COLO668 (cell line): ENCODE results near the gene CRELD2.

Experiments
- DNase-seq: peaks from one replicate; lab custom pipeline; 2025; ENCODE audit not compliant: unreplicated experiment; lab: John Stamatoyannopoulos, UW

The CRELD2 gene

GRCh38 chr22:49955581-49956417 lies 37.4 kb downstream of the CRELD2 start:
- no peak for DNase-seq

- DNase-seq, result no peak
Measured at GRCh38 chr22:49956418-49956770, 38.0 kb downstream of the CRELD2 start.

GRCh38 chr22:49956914-49957825 lies 38.7 kb downstream of the CRELD2 start:
- no peak for DNase-seq

GRCh38 chr22:49957826-49958365 lies 39.5 kb downstream of the CRELD2 start:
- DNase-seq, result no peak

GRCh38 chr22:49958366-49958921 lies 40.0 kb downstream of the CRELD2 start:
- no peak for DNase-seq

GRCh38 chr22:49958931-49959781 lies 40.7 kb downstream of the CRELD2 start:
- no peak for DNase-seq

- no peak for DNase-seq
Measured at GRCh38 chr22:49959782-49960158, 41.3 kb downstream of the CRELD2 start.

- DNase-seq, result peak; percentile 98
Measured at GRCh38 chr22:49960159-49961004, 41.9 kb downstream of the CRELD2 start, which contains the start of gene PIM3. Gene PIM3 (plus strand): TSS chr22:49960772. CDS start chr22:49960948, 176 bp downstream.

GRCh38 chr22:49961005-49961600 lies 42.7 kb downstream of the CRELD2 start:
- DNase-seq, result peak; percentile 72

- peak; percentile 60 for DNase-seq
Measured at GRCh38 chr22:49961601-49962011, 43.2 kb downstream of the CRELD2 start.

- peak; percentile 94 for DNase-seq
Measured at GRCh38 chr22:49962012-49962750, 43.7 kb downstream of the CRELD2 start.

GRCh38 chr22:49962751-49963646 lies 44.6 kb downstream of the CRELD2 start:
- DNase-seq, result no peak

- no peak for DNase-seq
Measured at GRCh38 chr22:49963647-49964026, 45.2 kb downstream of the CRELD2 start.

GRCh38 chr22:49964136-49965090 lies 46.0 kb downstream of the CRELD2 start:
- no peak for DNase-seq

GRCh38 chr22:49965091-49966040 lies 46.9 kb downstream of the CRELD2 start:
- DNase-seq, result no peak
